Smooth muscle cell of the brain vasculature (primary cell): ENCODE measurements around the gene PROSER3.

Experiments used
- DNase-seq: peaks from one replicate; pipeline ENCODE4 v3.0.0-alpha.2; 2012; ENCODE audit warnings: low read depth, low spot score

Gene PROSER3

GRCh38 chr19:35775298-35776101 lies 17.5 kb downstream of the PROSER3 start, which contains the start of gene ARHGAP33:
TSS of gene ARHGAP33 (plus strand) at chr19:35775564. CDS start at chr19:35775659, 95 bp downstream.
- peak; percentile 94 for DNase-seq

GRCh38 chr19:35776102-35776788 lies 18.3 kb downstream of the PROSER3 start:
- DNase-seq: no peak

GRCh38 chr19:35777086-35777841 lies 19.3 kb downstream of the PROSER3 start:
- no peak for DNase-seq

GRCh38 chr19:35777961-35778360 lies 20.0 kb downstream of the PROSER3 start:
- DNase-seq: no peak

GRCh38 chr19:35779033-35779432 lies 21.1 kb downstream of the PROSER3 start:
- DNase-seq: no peak

- no peak for DNase-seq
These were observed 22.1 kb downstream of the PROSER3 start for GRCh38 chr19:35780058-35780457.

GRCh38 chr19:35780717-35781116 lies 22.7 kb downstream of the PROSER3 start:
- DNase-seq: no peak

- DNase-seq: no peak
These were observed 23.7 kb downstream of the PROSER3 start for GRCh38 chr19:35781650-35782049.

GRCh38 chr19:35782589-35782988 lies 24.6 kb downstream of the PROSER3 start:
- no peak for DNase-seq

- DNase-seq: no peak
These were observed 25.8 kb downstream of the PROSER3 start for GRCh38 chr19:35783469-35784434.

- DNase-seq: no peak
These were observed 26.7 kb downstream of the PROSER3 start for GRCh38 chr19:35784503-35785338.

- no peak for DNase-seq
These were observed 27.3 kb downstream of the PROSER3 start for GRCh38 chr19:35785339-35785627.

- DNase-seq: no peak
These were observed 28.6 kb downstream of the PROSER3 start for GRCh38 chr19:35786299-35787160.

- DNase-seq: no peak
These were observed 29.3 kb downstream of the PROSER3 start for GRCh38 chr19:35787227-35787799.

- DNase-seq: no peak
These were observed 30.4 kb downstream of the PROSER3 start for GRCh38 chr19:35788205-35788960.

- DNase-seq: no peak
These were observed 31.4 kb downstream of the PROSER3 start for GRCh38 chr19:35789195-35789977.
